Stimulated activated CD8-positive, alpha-beta memory T cell treated with anti-CD3 and anti-CD28 coated beads, Interleukin-4, amount 100 ng/mL, for 4 hours (primary cell): ENCODE results near the gene NTM.
"Not testable (repeated sequence)": the region's sequence is repeated elsewhere in the genome, so short reads cannot be mapped to it uniquely, and the experiment has no call there.

Source experiments
- DNase-seq, 2 donors: peaks; one replicate each; pipeline ENCODE4 v3.0.0-alpha.2; 2020; ENCODE audit warnings: low read depth in 2 of 2, low spot score in 1 of 2

The NTM gene

GRCh38 chr11:131495423-131495822 is 125.0 kb downstream of the NTM start:
- no peak for DNase-seq

DNA sequence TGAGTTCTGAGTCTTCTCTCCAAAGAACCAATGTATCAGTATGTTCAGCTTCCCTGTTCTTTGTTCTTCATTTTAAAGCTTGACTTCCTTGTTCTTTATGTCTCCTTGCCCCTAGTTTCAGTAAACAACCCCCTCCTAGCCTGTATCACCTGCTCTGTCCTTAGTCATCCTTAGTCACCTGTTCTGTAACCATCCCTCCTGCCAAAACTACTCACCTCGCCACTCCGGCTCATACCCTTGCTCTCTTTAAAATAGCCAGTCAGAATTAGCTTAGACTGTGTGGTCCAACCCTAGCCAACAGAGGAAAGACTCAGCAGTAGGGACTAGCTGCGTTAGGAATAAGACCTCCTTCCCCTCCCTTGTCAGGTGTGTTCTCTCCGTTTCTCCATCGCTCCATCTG is 127.3 kb downstream of the NTM start:
- not testable (repeated sequence) for DNase-seq

- no peak for DNase-seq
Measured at GRCh38 chr11:131498631-131499160, 128.3 kb downstream of the NTM start.

GRCh38 chr11:131499199-131499598 is 128.8 kb downstream of the NTM start:
- DNase-seq = no peak

DNA sequence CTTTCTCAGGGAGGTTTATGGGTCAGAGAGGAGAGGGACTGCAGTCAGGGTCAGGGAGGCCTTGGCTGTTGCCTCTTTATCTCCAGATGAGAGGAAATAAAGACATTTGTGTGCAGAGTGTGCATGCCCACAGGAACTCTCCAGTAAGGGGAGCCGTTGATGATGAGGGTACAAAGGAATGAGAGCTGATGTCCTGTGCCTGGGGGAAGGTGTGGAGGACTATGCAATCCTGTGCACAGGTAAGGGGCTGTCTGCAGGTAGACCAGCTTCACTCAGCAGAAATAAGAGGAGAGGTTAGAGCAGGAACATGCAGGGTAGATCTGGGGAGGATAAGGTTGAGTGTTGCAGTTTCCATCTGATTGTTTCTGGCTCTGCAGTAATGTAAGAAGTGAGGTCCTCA is 132.6 kb downstream of the NTM start:
- no peak for DNase-seq

GRCh38 chr11:131504199-131504949 is 134.0 kb downstream of the NTM start:
- no peak for DNase-seq

DNA sequence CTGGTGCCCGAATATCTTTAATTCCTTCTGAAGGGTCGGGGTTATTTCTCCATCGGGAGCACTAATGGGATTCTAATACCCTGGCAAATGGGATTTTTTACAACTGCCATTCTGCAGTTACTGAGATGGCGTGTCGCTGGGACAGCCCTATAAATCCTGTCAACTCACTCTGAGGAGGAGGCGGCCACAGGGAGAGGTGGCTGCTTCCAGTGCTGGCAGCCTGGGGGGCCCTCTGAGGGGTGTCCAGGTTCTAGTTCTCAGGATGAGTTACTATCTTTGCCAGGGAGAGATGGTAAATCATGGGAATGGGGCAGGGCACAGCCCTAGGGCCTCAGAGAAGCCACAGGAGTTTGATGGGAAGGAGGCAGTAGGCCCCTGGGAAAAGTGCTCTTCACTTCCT is 135.9 kb downstream of the NTM start:
- DNase-seq = no peak

DNA sequence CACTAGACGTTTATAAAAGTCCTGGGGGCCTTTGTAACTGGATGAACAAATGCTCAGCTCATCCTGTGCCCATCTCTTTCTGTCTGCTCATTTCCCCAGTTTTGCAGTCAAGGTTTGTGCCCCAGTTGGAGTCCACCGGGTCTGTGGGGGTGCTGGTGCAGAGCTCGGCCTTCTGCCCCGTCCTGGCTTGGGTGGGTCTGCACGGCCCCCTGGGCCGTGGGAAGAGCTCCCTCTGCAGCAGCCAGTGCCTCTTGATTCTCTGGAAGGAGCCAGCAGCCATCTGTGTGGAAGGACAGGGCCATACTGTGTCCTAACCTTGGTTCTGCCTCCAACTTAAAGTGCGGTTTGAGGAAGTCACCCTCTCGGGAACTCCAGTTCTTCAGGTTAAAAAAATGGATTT is 140.2 kb downstream of the NTM start:
- no peak for DNase-seq

DNA sequence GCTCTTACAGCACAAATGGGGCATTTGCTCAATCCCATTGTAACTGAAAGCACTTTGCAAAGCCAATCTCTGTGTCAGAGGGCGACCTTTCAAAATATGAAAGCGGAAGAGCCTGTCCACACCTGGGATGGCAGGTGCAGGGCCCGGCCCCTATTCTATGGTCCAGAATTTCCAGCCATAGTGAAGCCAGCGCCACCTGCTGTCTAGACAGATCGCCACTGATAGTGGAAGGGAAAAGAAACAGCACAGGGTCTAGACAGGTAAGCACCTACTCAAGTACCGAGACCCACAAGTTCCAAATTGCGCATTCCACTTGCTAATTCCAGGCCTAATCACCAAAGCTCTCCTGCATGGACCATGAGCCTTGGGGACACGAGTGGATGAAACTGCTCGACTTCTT is 141.4 kb downstream of the NTM start:
- no peak for DNase-seq

DNA sequence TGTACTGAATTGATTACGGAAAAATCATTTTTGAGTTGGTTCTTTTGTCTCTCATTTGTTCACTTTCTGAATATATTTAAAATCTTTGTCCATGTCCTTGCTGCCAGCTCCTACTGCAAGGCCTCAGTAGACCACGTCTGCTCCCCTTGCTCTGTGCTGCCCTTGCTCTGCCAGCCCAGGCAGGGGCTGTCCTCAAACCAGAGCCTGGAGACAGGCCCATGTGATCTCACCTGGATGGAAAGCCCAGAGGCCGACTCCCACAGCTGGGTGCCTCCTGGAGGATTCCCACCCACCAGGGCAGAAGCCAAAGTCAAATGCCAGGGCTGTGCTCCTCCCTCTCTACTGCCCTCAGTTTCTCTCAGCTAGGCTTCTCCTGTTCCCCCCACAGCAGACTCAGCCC is 141.8 kb downstream of the NTM start:
- no peak for DNase-seq

DNA sequence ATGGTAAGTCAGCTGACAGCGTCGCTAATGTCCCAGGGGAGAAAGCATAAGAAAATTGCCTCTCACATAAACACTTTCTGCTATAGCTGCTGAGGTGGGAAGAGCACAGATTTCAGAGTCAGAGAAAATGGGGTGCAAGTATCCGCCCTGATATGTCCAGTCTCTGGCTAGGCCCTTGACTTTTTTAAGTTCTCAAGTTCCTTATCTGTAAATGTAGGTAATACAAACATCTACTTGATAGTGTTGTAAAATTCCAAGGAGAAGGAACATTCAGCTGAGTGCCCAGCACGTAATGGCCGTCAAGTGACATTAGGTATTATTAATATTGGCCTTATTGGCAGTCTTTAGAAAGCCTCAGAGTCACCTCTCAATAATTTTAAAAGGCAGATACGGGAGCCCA is 143.6 kb downstream of the NTM start:
- DNase-seq = no peak

DNA sequence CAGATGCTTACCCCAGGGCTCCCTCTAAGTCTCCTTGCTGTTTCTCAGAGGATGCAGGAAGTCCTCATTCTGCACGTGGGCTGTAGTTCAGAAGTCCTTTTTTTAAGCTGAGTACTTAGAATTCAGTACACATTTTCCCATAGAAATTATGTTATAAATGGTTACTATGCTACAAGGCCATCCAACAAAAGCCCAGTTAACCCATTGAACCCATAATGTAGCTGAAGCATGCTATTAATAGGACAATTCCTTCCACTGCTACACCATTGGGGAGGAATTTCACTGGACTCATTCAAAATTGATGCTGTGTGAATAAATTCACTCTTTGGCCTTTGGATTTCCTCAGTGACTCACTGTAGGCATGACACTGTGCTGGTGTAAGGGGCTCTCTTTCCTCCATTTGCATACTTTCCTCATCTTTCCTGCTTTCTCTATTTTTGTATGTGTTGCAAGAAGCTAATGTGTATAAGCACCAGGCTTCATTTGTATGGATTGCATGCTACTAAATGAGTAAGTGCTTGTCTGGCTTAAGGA is 148.0 kb downstream of the NTM start:
- no peak for DNase-seq

- DNase-seq = no peak
Measured at GRCh38 chr11:131522851-131523250, 152.4 kb downstream of the NTM start.

GRCh38 chr11:131530407-131530806 is 160.0 kb downstream of the NTM start:
- DNase-seq = no peak

DNA sequence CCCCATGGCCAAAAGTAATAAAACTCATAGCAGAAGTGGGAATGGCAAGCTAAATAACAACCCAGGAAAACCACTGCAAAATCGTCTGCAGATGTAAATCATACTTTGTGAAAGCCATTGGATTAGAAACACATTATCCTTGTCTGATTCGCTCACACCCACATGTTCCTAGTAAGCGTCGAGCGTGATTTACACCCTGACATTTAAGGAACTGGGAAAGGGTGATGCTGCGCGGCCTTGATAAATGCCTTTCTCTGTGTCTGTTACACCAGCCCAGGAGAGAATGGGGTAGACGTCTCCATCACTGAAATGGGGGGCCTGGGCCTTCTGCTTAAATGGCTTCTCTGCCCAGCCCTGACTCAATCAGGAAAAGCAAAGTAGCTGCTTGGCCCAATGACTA is 162.7 kb downstream of the NTM start:
- no peak for DNase-seq

DNA sequence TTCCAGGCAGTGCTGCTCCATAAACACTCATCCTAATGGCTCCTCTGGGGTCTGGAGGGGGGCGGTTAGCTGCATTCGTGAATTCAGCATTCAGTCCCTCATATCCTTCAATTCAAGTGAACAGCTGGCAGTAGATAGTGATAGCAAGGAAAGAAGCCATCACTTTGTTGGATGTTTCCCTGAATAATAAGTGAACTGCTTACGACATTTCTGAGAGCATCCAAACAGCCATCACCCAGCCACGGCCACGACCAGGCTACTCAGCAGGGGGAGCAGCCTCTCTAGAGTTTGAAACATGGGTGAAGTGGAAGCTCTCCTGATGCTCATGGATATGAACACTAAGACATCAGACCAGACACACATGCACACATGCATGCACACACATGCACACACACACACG is 163.6 kb downstream of the NTM start:
- no peak for DNase-seq

GRCh38 chr11:131534611-131535010 is 164.2 kb downstream of the NTM start:
- DNase-seq = no peak

DNA sequence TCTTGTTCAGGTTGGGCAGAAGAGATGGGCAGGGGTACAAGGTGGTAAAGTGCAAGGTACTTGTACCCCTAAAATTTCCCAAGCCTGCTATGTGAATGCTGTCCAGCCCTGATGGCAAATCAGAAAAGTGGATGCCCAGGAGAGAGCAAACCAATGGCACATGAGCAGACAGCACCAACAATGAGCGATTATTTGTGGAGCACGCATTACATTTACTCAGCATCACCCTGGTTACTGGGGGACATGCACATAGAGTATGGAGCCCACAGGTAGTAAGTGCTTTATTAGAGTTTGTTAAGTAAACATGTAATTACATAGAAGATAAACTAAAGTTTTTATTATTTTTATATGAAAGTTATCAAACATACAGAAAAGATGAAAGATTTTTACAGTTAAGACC is 165.7 kb downstream of the NTM start:
- DNase-seq = no peak

DNA sequence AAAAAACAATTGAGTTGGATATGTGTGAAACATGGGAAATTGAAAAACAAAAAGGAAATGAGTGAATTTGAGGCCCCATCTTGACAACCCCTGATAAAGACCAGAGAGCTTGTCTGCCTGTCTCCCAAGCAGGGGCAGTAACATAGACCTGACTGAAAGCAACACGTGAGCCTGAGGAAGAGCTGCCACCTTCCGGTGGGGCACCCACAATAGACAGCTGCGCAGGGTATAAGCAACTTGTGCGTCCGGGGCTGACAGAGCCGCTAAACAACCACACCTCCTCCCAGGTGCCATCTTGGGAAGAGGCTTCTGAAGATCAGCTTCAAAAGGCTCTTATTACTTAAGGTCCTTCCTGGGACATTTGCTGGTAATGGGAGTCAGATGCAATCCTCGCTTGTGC is 166.8 kb downstream of the NTM start:
- no peak for DNase-seq

- DNase-seq = no peak
Measured at GRCh38 chr11:131537748-131538147, 167.3 kb downstream of the NTM start.

DNA sequence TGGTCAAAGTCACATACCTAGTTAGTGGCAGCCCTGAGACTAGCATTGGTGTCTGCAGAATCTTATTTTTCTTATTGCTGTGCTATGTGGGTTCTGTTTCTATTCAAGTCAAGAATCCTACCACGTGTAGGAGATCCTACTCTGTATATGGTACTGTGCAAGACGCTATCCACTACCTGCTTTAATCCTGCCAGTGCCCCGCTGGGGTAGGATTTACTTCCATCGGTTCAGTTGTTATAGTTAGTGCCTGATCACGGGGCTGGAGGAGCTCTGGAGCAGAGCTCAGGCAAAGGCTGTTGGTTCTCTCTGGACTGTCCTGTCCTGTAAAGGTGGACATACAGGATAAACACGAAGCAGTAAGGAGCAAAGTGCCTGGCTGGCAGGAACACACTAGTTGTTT is 167.9 kb downstream of the NTM start:
- no peak for DNase-seq

- DNase-seq = no peak
Measured at GRCh38 chr11:131540676-131541075, 170.3 kb downstream of the NTM start.

DNA sequence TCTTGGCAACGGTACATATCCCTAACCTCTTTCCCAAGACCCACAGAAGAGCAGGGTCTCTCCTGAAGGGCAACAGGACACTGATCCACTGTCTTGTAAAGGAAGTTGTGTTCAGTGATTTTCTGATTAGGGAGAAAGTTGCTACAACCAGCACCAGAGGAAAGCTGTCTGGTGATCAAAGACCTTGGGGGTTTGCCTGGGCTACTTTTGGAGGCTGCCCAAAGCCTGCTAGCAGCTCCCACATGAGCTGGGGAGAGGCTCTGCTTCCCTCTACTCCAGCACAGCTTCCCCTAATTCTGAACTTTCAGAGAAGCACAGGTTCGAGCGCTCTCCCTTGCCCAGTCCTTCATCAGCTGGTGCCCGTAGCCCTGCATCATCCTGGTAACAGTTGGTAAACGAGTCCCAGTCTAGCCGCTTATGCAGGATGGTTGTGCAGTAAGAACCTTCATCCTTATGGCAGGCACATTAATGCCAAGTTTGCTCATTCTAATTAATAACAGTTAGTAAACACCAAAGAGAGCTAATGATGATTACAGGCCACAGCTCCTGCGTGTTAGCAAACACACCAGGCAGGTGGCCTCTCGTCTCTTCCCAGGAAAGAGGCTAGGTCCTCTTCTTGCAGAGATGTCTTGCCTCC is 173.1 kb downstream of the NTM start:
- no peak for DNase-seq
